Gastrocnemius medialis (tissue), 4 donors: Measurements from ENCODE around the gene TMEM126B.

Experiments
- CTCF ChIP-seq, 5 experiments: fragments of 450-650 bp in 3 of 5; fragments of 200-600 bp in 2 of 5; sonication (generic) in 2 of 5; IDR thresholded peaks in 4 of 5; conservative IDR thresholded peaks in 1 of 5; 1 replicate in 4 of 5; 2 replicates in 1 of 5; pipeline ENCODE4 v1.5.1; 2016 to 2019; ENCODE audit warnings: antibody characterized with exemption in 5 of 5, mild to moderate bottlenecking in 3 of 5, moderate library complexity in 3 of 5
- POLR2A ChIP-seq, 2 donors: fragments of 450-650 bp; IDR thresholded peaks; one replicate each; pipeline ENCODE4 v1.6.1; 2017; ENCODE audit warnings: antibody characterized with exemption in 2 of 2, mild to moderate bottlenecking in 2 of 2, moderate library complexity in 2 of 2

DNA sequence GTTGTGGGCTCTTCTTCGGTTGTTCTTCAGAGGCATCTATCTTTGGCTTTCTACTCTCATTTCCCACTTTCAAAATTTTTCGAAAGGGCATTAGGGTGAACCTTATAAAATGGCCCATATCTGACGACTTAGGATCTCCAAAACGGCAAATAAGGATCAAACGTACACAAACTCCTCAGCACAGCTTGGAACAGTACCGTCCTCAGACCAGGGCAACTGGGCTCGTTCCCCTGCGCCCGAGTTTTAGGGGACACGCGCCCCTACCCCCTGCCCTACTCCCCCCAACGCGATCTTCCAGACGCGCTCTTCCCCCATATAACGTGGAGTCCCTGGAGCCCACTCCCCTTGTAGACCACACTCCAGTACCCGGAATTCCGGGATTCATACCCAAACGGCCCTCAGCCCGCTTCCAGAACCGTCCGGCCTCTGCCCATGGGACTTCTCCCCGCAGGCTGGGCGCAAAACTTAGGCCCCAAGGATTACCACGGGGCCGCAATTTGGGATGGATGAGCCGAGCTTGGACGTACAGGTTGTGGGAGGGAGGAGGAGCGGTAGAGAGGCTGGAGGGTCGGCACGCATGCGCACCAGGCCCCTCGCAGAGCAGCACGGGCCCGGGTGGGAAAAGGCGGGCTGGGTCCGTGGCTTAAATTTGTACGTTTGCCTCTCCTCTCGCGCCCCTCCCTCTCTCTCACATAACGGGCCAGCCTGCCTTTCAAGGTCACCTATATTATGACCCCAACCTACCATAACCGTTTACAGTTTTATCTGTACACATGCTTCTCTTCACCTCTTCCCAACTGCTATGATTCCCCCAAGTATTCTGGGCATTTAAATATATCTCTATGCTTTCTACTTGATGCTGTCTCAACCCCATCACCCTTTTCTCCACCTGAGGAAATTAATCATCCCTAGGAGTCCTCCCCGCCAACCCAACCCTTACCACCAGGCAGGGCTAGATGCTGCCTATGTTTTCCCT lies 54.2 kb downstream of the TMEM126B start:
- TF ChIP-seq CTCF (IDR thresholded peaks at IDR 0.05 in 4 of 5, conservative IDR thresholded peaks at IDR 0.05 in 1 of 5) (no peak), POLR2A (IDR thresholded peaks at IDR 0.05) (no peak)
